ENCODE data around the gene PAK6. TPM values are rescaled to one million over a fixed set of nuclear protein-coding genes. Genes with fewer than 3 reads are reported as not detected.
A peak's percentile ranks its signal among the peaks of the same experiment; 100 is the strongest.

The PAK6 gene
- total and polyA plus RNA-seq, 4 experiments from 2014 or later = 0.53 to 1.7 (median 0.67) TPM; not detected in 1

DNA sequence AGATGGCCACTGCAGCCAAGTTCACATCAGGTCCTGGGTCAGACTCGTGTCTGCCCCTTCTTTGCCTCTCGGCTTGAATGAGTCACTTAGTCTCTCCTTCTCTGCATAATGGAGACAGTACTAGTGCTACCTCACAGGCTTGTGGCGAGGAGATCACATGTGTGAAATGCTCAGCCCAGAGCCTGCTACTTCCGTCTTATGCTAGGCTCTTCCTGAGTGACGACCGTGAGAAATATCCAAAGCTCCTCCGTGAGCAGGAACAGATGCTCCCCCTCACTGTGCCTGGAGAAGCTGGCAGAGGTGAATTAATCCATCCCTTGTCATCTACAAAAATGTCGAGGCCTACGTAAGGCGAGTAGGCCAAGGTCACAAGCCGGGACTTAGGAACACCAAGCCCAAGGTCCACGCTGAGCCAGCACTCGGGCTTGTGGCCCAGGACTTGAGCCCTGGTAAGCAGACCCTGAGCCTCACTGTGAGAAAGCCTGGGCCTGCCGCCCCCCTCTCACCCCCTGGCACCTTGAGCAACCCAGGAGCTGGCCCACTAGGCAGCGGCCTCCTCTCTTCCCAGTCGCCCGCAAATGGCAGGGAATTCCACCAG lies 17.9 kb downstream of the PAK6 start:
- no peak overlapping the region for H3K27ac ChIP-seq (ENCODE audit: low read depth, low read length)
- peak overlapping the region in 3 of 7 donors; percentile 32 to 72 (median 35) for H3K27ac Mint-ChIP-seq

DNA sequence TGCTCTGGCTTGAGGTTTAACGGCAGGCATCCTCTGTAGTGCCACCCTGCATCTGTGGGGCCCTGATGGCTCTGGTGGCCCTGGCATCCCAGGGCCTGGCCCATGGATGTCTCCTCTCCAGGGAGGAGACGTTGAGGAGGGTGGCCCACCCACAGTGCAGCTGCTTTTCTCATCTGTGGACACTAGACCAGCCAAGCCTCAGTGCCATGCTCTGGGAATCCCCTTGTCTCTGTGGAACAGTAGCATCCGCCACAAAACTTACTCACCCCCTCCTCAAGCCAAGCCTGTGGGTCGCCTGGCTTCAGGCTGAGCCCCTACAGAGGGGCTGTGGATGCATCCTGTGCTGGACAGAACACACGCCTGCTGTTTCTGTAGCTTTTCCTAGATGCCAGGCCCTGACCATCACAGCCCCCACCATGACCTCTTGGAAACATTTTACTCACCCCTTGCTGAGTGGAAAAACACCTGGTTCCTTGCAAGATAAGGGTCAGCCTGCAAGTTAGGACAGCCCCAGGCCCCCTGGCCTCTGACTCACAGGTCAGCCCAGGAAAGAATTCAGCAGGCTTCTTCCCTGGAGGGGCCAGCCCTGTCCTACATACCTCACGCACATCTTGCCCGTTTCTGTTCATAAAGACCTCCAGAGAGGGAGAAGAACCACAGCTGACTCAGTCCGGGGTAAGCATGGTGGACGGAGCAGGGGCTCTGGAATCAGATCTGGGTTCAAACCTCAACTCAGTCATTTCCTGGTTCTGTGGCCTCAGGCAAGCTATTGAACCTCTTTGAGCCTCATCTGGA lies 19.0 kb downstream of the PAK6 start:
- H3K36me3 ChIP-seq (ENCODE audit: insufficient read depth, low read length) = no peaks in the 10 kb centered on the region
- DNase-seq = no peak
- no peak overlapping the region for H3K27ac ChIP-seq (ENCODE audit: low read depth, low read length)
- Mint-ChIP-seq H3K27ac (no peak overlapping the region), H3K36me3 (no peaks in the 10 kb centered on the region), H3K27me3 (peaks cover 14% of the 10 kb centered on the region in 2 donors), H3K4me3 (no peak overlapping the region), H3K9me3 (peaks cover 0 to 3% (median 0%) of the 10 kb centered on the region in 8 donors), H3K4me1 (peaks cover 2 to 17% (median 9%) of the 10 kb centered on the region in 4 donors)
- H3K9me3 ChIP-seq (ENCODE audit: control insufficient read depth in 1 of 2, low read length in 2 of 2) = no peaks in the 10 kb centered on the region
- no peak overlapping the region for H3K4me3 ChIP-seq (ENCODE audit: low read length in 2 of 2)
- CTCF ChIA-PET (ENCODE audit: partially characterized antibody) = interaction anchor here (1.1 to 1.7 kb wide), 5 partner anchors 14 to 41 kb away, joined by 3 to 5 read pairs (median 4); no protein-coding TSS in a partner anchor
- H3K27me3 ChIP-seq (ENCODE audit: insufficient read depth, low read length) = peaks cover 7% of the 10 kb centered on the region
- POLR2A ChIA-PET (ENCODE audit: partially characterized antibody) = no interaction called here
- intact Hi-C loops (cut with micrococcal nuclease) = no loop called here
- H3K4me1 ChIP-seq (ENCODE audit: insufficient read depth, low read length) = peaks cover 5% of the 10 kb centered on the region

More for the DNA sequence above, 17.9 kb downstream of the PAK6 start:
- no peaks in the 10 kb centered on the region for H3K9me3 ChIP-seq (ENCODE audit: control insufficient read depth in 1 of 2, low read length in 2 of 2)
- Mint-ChIP-seq H3K36me3 (no peaks in the 10 kb centered on the region), H3K9me3 (peaks cover 0 to 1% (median 0%) of the 10 kb centered on the region in 8 donors), H3K27me3 (peaks cover 14% of the 10 kb centered on the region in 2 donors), H3K4me1 (peaks cover 2 to 18% (median 9%) of the 10 kb centered on the region in 4 donors), H3K4me3 (no peak overlapping the region)
- ChIA-PET POLR2A (ENCODE audit: partially characterized antibody) (no interaction called here), CTCF (ENCODE audit: partially characterized antibody) (interaction anchor here (1.2 to 1.7 kb wide), 2 partner anchors 15 to 23 kb away, joined by 4 to 5 read pairs; no protein-coding TSS in a partner anchor)
- no peaks in the 10 kb centered on the region for H3K36me3 ChIP-seq (ENCODE audit: insufficient read depth, low read length)
- peaks cover 5% of the 10 kb centered on the region for H3K4me1 ChIP-seq (ENCODE audit: insufficient read depth, low read length)
- intact Hi-C loops (cut with micrococcal nuclease) = no loop called here
- peak in 1 of 5 donors; percentile 38 for DNase-seq
- no peak overlapping the region for H3K4me3 ChIP-seq (ENCODE audit: low read length in 2 of 2)
- H3K27me3 ChIP-seq (ENCODE audit: insufficient read depth, low read length) = peaks cover 7% of the 10 kb centered on the region

- Mint-ChIP-seq H3K27me3 (peaks cover 9% of the 10 kb centered on the region in 2 donors), H3K36me3 (no peaks in the 10 kb centered on the region), H3K27ac (no peak overlapping the region), H3K4me3 (no peak overlapping the region), H3K4me1 (peaks cover 2 to 13% (median 5%) of the 10 kb centered on the region in 4 donors), H3K9me3 (peaks cover 0 to 3% (median 0%) of the 10 kb centered on the region in 8 donors)
- no peaks in the 10 kb centered on the region for H3K9me3 ChIP-seq (ENCODE audit: control insufficient read depth in 1 of 2, low read length in 2 of 2)
- no peak overlapping the region for H3K4me3 ChIP-seq (ENCODE audit: low read length in 2 of 2)
- peaks cover 3% of the 10 kb centered on the region for H3K27me3 ChIP-seq (ENCODE audit: insufficient read depth, low read length)
- ChIA-PET POLR2A (ENCODE audit: partially characterized antibody) (no interaction called here), CTCF (ENCODE audit: partially characterized antibody) (interaction anchor here (1.1 to 1.2 kb wide), 3 partner anchors 16 to 41 kb away, joined by 3 to 4 read pairs (median 3); no protein-coding TSS in a partner anchor)
- DNase-seq = no peak
- H3K36me3 ChIP-seq (ENCODE audit: insufficient read depth, low read length) = no peaks in the 10 kb centered on the region
- no peaks in the 10 kb centered on the region for H3K4me1 ChIP-seq (ENCODE audit: insufficient read depth, low read length)
- intact Hi-C loops (cut with micrococcal nuclease) = no loop called here
- H3K27ac ChIP-seq (ENCODE audit: low read depth, low read length) = no peak overlapping the region
These were observed 19.7 kb downstream of the PAK6 start for GRCh38 chr15:40258544-40258943.

- no peak overlapping the region for H3K27ac Mint-ChIP-seq
- no peaks in the 10 kb centered on the region for H3K9me3 ChIP-seq (ENCODE audit: control insufficient read depth in 1 of 2, low read length in 2 of 2)
- no peaks in the 10 kb centered on the region for H3K36me3 ChIP-seq (ENCODE audit: insufficient read depth, low read length)
- H3K36me3 Mint-ChIP-seq = no peaks in the 10 kb centered on the region
- no peaks in the 10 kb centered on the region for H3K4me1 ChIP-seq (ENCODE audit: insufficient read depth, low read length)
- H3K27ac ChIP-seq (ENCODE audit: low read depth, low read length) = no peak overlapping the region
- ChIA-PET POLR2A (ENCODE audit: partially characterized antibody) (no interaction called here), CTCF (ENCODE audit: partially characterized antibody) (interaction anchor here (1.1 to 1.2 kb wide), 2 partner anchors 20 to 42 kb away, joined by 3 to 4 read pairs; no protein-coding TSS in a partner anchor)
- peaks cover 0 to 2% (median 0%) of the 10 kb centered on the region in 8 donors for H3K9me3 Mint-ChIP-seq
- H3K4me3 Mint-ChIP-seq = no peak overlapping the region
- no peaks in the 10 kb centered on the region for H3K27me3 ChIP-seq (ENCODE audit: insufficient read depth, low read length)
- intact Hi-C loops (cut with micrococcal nuclease) = no loop called here
- H3K4me1 Mint-ChIP-seq = peaks cover 0 to 9% (median 2%) of the 10 kb centered on the region in 4 donors
- H3K27me3 Mint-ChIP-seq = peaks cover 5% of the 10 kb centered on the region in 2 donors
- DNase-seq = no peak
- no peak overlapping the region for H3K4me3 ChIP-seq (ENCODE audit: low read length in 2 of 2)
These were observed 20.2 kb downstream of the PAK6 start for GRCh38 chr15:40259021-40259420.

DNA sequence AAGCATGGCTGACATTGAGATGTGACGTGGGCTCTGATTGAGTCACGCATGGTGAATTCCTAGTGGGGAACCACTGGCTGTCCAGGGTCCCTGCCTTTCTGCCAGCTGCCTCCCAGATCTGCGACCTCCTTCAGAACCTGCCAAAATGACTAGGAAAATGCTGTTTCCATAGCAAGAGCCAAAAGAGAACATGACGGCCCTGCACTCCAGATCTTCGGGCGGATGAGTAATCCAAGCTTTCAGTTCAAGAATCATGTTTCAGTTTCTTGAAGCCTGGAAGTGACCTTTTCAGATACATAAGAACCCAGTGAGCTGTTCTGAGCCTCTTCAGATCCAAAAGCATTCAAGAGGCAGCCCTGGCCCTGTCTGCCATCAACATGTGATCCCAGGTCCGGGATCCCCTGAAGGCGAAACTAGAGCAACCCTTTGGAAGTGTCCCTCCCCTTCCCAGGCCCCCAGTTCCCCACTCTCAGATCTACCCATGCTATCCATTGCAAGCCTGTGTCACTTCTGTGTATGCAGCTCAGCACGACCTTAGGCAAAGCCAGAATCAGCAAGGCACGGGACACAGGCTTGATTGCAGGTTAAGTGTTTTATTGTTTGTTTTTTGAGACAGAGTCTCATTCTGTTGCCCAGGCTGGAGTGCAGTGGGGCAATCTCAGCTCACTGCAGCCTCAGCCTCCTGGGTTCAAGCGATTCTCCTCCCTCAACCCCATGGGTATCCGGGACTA lies 24.3 kb downstream of the PAK6 start:
- CTCF ChIA-PET (ENCODE audit: partially characterized antibody) = interaction anchor here (1.7 to 4.8 kb wide), 2 partner anchors 11 to 218 kb away, joined by 4 to 30 read pairs; no protein-coding TSS in a partner anchor
- H3K27me3 ChIP-seq (ENCODE audit: insufficient read depth, low read length) = no peaks in the 10 kb centered on the region

DNA sequence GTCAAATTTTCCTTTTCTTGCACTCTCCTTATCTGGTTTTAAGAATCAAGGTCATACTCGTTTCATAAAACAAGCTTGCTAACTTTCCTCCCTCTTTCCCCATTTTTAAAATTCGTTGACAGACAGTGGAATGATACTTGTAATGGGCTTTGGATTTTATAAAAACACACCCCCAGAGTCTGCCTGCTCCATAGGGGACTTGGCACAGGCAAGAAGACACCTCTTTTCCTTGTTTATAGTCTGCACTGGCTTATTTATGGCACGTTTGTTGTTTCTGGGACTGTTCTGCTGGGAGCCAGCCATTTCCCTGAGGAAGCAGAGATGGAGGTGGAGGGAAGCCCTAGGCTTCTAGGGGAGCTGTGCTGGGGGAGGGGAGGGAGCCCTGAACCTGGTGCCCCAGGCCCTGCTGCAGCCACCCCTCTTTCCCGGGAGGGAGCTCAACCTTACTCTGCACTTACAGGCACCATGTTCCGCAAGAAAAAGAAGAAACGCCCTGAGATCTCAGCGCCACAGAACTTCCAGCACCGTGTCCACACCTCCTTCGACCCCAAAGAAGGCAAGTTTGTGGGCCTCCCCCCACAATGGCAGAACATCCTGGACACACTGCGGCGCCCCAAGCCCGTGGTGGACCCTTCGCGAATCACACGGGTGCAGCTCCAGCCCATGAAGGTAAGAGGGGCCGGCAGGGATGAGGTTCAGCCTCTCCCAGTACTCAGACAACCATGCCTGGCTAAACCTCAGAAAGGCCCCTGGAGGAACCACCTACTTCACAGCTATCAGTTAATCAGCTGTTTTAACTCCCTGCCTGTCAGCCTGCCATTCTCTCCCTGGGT lies 25.7 kb downstream of the PAK6 start:
- no peaks in the 10 kb centered on the region for H3K27me3 ChIP-seq (ENCODE audit: insufficient read depth, low read length)
- H3K36me3 ChIP-seq (ENCODE audit: insufficient read depth, low read length) = no peaks in the 10 kb centered on the region
- no peaks in the 10 kb centered on the region for H3K36me3 Mint-ChIP-seq
- intact Hi-C loops (cut with micrococcal nuclease) = no loop called here
- H3K27ac ChIP-seq (ENCODE audit: low read depth, low read length) = no peak overlapping the region
- H3K9me3 Mint-ChIP-seq = peaks cover 0 to 2% (median 0%) of the 10 kb centered on the region in 8 donors
- no peak overlapping the region for H3K27ac Mint-ChIP-seq
- no peak overlapping the region for H3K4me3 ChIP-seq (ENCODE audit: low read length in 2 of 2)
- H3K4me1 Mint-ChIP-seq = no peaks in the 10 kb centered on the region
- ChIA-PET POLR2A (ENCODE audit: partially characterized antibody) (no interaction called here), CTCF (ENCODE audit: partially characterized antibody) (interaction anchor here (1.1 to 4.8 kb wide), 2 partner anchors 8 to 10 kb away, joined by 4 to 30 read pairs; no protein-coding TSS in a partner anchor)
- DNase-seq = no peak
- H3K27me3 Mint-ChIP-seq = no peaks in the 10 kb centered on the region
- no peaks in the 10 kb centered on the region for H3K4me1 ChIP-seq (ENCODE audit: insufficient read depth, low read length)
- no peaks in the 10 kb centered on the region for H3K9me3 ChIP-seq (ENCODE audit: control insufficient read depth in 1 of 2, low read length in 2 of 2)
- H3K4me3 Mint-ChIP-seq = no peak overlapping the region

More for the DNA sequence above, 24.3 kb downstream of the PAK6 start:
- no peak overlapping the region for H3K4me3 Mint-ChIP-seq
- intact Hi-C loops (cut with micrococcal nuclease) = no loop called here
- Histone ChIP-seq H3K9me3 (ENCODE audit: control insufficient read depth in 1 of 2, low read length in 2 of 2) (no peaks in the 10 kb centered on the region), H3K36me3 (ENCODE audit: insufficient read depth, low read length) (no peaks in the 10 kb centered on the region), H3K4me3 (ENCODE audit: low read length in 2 of 2) (no peak overlapping the region), H3K4me1 (ENCODE audit: insufficient read depth, low read length) (no peaks in the 10 kb centered on the region), H3K27ac (ENCODE audit: low read depth, low read length) (no peak overlapping the region)
- peaks cover 0 to 2% (median 0%) of the 10 kb centered on the region in 8 donors for H3K9me3 Mint-ChIP-seq
- POLR2A ChIA-PET (ENCODE audit: partially characterized antibody) = no interaction called here
- H3K27ac Mint-ChIP-seq = no peak overlapping the region
- no peaks in the 10 kb centered on the region for H3K36me3 Mint-ChIP-seq
- no peak for DNase-seq
- no peaks in the 10 kb centered on the region for H3K4me1 Mint-ChIP-seq
- peaks cover 0 to 2% of the 10 kb centered on the region in 2 donors for H3K27me3 Mint-ChIP-seq

All from CD4-positive, alpha-beta memory T cell (primary cell).